GM12874 (cell line): ENCODE measurements around the gene RABEPK.

ENCODE experiments used
- TF ChIP-seq, protein P1 (sequence below): IDR thresholded peaks from 2 replicates; pipeline ENCODE4 v1.5.1; 2011; ENCODE audit warnings: low read depth, mild to moderate bottlenecking, control low read depth, low read length, moderate library complexity; ENCODE audit not compliant: insufficient read depth

The RABEPK gene

DNA sequence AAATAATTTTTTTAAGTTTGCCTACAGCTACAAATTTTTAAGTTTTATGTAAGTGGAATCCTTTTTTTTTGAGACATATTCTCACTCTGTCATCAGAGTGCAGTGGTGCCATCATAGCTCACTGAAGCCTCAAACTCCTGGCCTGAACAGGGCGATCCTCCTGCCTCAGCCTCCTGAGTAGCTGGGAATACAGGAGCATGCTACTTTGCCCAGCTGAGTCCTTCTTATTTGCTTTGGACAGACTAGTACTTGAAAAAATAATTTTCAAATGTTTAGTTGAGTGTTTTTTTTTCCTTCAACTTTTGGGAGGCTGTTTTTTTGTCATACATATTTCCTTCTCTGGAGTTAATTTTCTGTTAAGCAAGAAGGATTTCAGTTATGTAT is 68.7 kb downstream of the RABEPK start:
- TF ChIP-seq, protein P1, sequence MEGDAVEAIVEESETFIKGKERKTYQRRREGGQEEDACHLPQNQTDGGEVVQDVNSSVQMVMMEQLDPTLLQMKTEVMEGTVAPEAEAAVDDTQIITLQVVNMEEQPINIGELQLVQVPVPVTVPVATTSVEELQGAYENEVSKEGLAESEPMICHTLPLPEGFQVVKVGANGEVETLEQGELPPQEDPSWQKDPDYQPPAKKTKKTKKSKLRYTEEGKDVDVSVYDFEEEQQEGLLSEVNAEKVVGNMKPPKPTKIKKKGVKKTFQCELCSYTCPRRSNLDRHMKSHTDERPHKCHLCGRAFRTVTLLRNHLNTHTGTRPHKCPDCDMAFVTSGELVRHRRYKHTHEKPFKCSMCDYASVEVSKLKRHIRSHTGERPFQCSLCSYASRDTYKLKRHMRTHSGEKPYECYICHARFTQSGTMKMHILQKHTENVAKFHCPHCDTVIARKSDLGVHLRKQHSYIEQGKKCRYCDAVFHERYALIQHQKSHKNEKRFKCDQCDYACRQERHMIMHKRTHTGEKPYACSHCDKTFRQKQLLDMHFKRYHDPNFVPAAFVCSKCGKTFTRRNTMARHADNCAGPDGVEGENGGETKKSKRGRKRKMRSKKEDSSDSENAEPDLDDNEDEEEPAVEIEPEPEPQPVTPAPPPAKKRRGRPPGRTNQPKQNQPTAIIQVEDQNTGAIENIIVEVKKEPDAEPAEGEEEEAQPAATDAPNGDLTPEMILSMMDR, result no peak

DNA sequence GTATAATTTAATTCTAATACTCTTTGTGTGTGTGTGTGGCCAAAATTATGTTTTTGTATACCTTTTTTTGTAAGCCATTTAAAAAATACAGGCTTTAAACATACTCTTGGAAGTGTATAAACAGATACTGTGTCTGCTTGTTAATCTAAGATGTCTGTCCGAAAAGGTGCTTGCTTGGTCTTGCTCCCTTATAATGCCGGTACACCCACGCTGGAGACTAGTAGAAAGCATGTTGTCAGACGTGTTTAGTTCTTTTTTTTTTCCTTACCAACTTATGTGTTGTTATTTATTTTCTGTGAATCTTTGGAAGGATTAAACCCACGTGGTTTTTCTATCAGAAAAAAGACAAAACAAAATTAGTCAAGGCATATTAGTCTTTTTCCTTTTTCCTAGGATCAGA is 70.7 kb downstream of the RABEPK start:
- TF ChIP-seq, protein P1, result no peak

DNA sequence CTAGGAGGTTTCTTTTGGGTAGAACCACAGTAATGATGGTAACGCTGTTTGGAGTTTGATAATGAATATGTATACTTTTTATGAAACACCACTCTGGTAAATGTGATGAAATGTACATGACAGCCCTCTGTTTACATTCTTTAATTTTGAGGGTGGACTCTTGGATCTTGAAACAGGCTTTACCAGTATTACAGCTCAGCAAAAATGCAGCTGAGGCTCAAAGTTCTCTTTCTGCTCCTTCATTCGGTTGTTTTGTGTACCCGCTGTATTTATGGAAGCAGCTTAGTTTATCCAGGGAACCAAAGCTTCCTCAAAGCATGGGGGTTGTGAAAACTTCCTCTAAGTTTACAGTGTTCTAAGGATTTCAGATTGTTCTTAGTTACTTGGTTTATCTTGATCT is 72.4 kb downstream of the RABEPK start:
- TF ChIP-seq, protein P1, result no peak

DNA sequence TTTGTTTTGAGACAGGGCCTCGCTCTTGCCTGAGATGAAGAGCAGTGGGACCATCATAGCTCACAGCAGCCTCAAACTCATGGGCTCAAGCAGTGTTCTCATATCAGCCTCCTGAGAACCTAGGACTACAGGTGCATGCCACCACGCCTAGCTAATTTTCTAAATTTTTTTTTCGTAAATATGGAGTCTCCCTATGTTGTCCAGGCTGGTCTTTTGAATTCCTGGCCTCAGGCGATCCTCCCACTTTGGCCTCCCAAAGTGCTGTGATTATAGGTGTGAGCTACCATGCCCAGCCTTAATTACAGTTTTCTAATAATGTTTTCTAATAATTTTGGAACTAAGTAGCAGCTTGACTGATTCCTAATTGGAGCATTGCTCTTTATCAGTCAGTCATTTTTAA is 76.4 kb downstream of the RABEPK start:
- TF ChIP-seq, protein P1, result no peak

DNA sequence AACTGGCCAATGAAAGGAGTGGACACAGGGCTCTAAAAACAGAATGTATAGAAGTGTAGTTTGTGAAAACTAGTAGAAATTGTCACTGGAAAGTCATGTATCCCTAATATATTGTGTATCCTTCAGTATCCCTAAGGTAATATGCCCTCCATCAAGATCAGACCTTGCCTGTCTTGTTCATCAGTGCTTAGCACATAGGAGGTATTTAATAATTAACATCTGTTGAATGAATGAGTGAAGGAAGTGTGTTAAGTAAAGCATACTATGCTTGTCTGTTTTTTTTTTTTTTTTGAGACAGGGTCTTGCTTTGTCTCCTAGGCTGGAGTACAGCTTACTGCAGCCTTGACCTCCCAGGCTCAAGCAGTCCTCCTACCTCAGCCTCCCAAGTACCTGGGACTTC is 77.1 kb downstream of the RABEPK start:
- TF ChIP-seq, protein P1, result no peak

DNA sequence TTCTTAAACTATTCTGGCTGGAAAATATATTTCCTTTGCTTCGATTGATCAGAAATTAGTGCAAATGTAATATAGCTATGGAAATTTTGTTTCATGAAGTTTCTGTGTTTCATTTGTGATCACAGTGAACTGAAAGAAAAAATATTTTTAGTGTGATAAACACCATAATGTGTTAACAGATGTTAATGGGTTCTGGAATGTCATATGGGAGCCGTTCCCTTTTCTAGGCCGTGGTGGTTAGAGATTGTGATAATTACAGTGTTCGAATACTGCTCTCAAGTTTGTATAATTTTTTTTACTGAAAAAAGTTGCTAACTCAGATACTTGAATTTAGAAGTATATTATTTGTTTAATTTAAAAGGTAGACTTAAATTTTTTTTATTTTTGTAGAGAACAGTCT is 80.6 kb downstream of the RABEPK start:
- TF ChIP-seq, protein P1, result no peak
